NB4 (cell line): ENCODE results near the gene SLC7A7.
"Not testable (repeated sequence)": the region's sequence is repeated elsewhere in the genome, so short reads cannot be mapped to it uniquely, and the experiment has no call there.

ENCODE experiments used
- DNase-seq: peaks from one replicate; pipeline ENCODE4 v3.0.0; 2010; ENCODE audit warnings: low read depth
- H3K4me3 ChIP-seq: one replicate; pipeline ENCODE4 v1.5.1; 2011; ENCODE audit warnings: mild to moderate bottlenecking, low read depth, low read length, moderate library complexity
- MYC ChIP-seq: IDR thresholded peaks from 2 replicates; pipeline ENCODE4 v1.6.1; 2011; ENCODE audit warnings: low read depth, low read length
- POLR2A ChIP-seq: IDR thresholded peaks from 2 replicates; pipeline ENCODE4 v1.6.1; 2011; ENCODE audit warnings: mild to moderate bottlenecking; ENCODE audit not compliant: insufficient read length; ENCODE audit errors: extremely low read depth
- TF ChIP-seq, protein P1 (sequence below): IDR thresholded peaks from 2 replicates; pipeline ENCODE4 v1.6.1; 2011; ENCODE audit warnings: low read depth, low read length
- TF ChIP-seq, protein P2 (sequence below): IDR thresholded peaks from one replicate; pipeline ENCODE4 v1.5.1; 2012; ENCODE audit warnings: low read depth, low read length

SLC7A7 gene

DNA sequence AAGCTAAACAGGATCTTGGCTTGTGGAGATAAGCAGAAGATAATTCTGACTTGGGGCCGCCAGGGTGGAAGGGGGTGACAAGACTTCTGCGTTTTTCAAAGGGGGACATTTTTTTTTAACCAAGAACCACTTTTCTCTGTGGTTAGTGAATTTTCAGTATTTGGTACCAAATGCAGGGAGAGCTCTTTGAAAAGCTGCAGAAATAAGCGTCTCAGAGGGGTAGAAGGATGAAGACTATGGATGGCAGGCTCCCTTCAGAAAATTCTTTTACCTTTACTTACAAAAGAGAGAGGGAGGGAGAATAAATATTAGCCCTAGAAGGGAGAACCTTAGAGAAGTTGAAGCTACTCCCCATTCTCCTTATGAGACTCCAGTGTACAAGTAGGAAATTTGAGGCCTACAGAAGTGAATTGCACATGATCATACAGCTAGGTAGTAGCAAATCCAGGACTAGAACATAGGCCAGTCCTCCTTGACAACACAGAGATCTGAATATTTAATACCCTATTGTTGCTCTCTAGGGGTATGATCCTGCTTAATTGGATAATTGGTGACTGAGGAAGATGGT is 15.3 kb upstream of the SLC7A7 start:
- peak; percentile 37 for DNase-seq
- TF ChIP-seq MYC (no peak), POLR2A (no peak)
- TF ChIP-seq, protein P1, sequence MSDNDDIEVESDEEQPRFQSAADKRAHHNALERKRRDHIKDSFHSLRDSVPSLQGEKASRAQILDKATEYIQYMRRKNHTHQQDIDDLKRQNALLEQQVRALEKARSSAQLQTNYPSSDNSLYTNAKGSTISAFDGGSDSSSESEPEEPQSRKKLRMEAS, result no peak
- TF ChIP-seq, protein P2, sequence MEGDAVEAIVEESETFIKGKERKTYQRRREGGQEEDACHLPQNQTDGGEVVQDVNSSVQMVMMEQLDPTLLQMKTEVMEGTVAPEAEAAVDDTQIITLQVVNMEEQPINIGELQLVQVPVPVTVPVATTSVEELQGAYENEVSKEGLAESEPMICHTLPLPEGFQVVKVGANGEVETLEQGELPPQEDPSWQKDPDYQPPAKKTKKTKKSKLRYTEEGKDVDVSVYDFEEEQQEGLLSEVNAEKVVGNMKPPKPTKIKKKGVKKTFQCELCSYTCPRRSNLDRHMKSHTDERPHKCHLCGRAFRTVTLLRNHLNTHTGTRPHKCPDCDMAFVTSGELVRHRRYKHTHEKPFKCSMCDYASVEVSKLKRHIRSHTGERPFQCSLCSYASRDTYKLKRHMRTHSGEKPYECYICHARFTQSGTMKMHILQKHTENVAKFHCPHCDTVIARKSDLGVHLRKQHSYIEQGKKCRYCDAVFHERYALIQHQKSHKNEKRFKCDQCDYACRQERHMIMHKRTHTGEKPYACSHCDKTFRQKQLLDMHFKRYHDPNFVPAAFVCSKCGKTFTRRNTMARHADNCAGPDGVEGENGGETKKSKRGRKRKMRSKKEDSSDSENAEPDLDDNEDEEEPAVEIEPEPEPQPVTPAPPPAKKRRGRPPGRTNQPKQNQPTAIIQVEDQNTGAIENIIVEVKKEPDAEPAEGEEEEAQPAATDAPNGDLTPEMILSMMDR, result no peak
- H3K4me3 ChIP-seq, result peak overlapping the region; percentile 88

DNA sequence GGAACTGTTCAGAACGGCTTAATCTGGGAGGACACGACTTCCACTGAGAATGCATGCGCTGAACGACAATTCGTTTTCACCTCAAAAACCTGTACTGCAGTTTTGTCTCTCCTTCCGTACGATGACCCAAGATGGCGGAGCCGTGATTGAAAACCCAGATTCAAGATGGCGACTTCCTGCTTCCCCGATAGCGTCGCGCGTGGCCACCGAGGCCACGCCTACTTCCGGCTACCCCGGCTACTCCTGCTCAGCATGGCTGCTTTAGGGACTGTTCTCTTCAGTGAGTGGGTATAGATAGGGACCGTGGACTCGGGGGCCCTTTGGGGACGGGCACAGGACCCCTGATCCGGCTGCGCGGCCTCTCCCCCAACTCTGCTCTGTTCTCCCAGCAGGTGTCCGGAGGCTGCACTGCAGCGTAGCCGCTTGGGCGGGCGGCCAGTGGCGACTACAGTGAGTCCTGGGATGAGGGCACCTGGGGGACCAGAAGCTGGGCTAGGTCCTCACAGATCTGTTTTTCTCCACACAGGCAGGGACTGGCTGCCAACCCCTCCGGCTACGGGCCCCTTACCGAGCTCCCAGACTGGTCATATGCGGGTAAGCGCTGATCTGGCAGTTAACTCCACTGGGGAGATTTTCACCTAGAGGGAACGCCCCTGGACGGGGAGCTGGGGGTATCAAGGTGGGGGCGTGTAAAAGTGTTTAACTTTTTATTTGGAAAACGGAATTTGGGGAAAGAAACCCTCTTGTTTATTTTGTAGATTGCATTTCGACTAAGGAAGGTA is 14.6 kb upstream of the SLC7A7 start, which contains the start of gene MRPL52:
TSS of gene MRPL52 (plus strand) at position 227 of the 782 bp plus-strand sequence. CDS start at position 253, 26 bp downstream.
- TF ChIP-seq MYC (peak; percentile 86), POLR2A (peak; percentile 87)
- TF ChIP-seq, protein P1, result peak; percentile 84
- TF ChIP-seq, protein P2, result no peak
- DNase-seq, result peak; percentile 93
- peak within 1 kb of the TSS; percentile 88 for H3K4me3 ChIP-seq

DNA sequence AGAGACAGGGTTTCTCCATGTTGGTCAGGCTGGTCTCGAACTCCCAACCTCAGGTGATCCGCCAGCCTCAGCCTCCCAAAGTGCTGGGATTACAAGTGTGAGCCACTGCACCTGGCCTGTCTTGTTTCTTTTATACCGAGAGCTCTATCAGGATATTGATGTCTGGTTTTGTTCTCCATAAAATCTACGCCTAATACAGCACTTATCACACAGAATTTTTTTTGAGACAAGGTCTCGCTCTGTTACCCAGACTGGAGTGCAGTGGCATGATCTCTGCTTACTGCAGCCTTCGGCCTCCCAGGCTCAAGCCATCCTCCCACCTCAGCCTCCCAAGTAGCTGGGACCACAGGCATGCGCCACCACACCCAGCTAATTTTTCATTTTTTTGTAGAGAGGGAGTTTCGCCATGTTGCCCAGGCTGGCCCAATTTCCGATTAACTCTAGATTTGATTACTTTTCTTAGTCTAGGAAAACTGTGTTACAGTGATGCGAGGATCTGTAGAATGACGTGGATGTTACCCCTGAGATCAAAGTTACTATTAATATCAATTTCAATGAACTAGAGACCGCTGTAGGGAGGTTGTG is 13.9 kb upstream of the SLC7A7 start:
- H3K4me3 ChIP-seq, result peak overlapping the region; percentile 88
- not testable (repeated sequence) for DNase-seq

DNA sequence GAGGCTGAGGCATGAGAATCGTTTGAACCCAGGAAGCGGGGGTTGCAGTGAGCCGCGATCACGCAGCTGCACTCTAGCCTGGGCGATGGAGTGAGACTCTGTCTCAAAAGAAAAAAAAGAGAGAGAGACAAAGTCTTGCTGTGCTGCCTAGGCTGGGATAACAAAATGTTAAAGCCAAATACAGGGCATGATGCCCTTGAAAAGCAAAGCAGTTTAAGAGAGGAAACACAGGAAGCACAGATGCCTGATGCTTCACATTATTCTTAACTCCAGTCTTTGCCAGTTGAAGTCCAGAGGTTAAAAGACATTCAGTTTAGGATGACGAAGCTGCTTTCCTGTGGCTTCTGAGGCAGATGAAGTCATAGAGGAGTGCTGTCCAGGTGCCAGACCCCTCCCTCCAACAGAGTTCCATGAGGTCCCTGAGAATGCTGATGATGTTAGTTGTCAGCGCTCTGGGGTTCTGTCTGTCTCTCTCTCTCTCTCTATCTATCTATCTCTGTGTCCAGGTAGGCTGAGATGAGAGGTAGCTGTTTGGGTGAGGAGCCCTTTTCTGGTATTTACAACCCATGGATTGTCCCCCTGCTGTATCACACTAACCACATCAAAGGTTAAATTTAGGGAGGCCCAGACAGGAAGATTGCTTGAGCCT is 9.6 kb upstream of the SLC7A7 start:
- no peak overlapping the region for H3K4me3 ChIP-seq
- TF ChIP-seq, protein P2, result no peak
- TF ChIP-seq MYC (no peak), POLR2A (no peak)
- TF ChIP-seq, protein P1, result no peak
- DNase-seq, result peak; percentile 60

DNA sequence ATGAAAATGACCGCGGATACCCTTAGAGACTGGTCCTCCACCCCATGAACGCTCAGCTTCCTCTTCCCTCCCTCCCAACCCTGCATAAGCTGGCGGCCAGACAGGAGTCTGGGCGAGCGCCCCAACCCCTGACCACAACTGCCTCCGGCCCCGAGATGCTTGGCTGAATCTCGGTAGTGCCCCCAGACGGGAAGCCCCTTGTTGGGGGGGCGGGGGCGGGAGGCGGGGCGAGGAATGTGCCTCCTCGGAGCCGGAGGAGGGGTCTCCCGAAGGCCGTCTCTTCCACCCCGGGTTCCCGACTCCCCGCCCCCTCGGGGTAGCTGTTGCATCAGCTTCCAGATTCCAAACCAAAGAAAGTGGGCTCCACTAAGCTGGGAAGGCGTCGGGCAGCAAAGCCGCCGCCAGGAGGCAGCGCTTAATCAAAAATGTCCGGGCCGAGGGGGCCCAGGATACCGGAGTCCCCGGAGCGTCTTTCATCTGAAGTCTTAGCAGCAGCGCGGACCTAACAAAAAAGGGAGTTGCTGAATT is 7.4 kb upstream of the SLC7A7 start:
- DNase-seq, result peak; percentile 86
- peak overlapping the region; percentile 30 for H3K4me3 ChIP-seq
- TF ChIP-seq, protein P1, result no peak
- TF ChIP-seq, protein P2, result peak; percentile 80
